HG03439 (cell line): ENCODE measurements around the gene RELT.

ENCODE experiments used
- ATAC-seq: cut with Tn5 transposase; IDR thresholded peaks from one replicate; pipeline ENCODE4 v1.9.1; 2021; ENCODE audit warnings: mild to moderate bottlenecking, moderate library complexity; ENCODE audit not compliant: unreplicated experiment

RELT gene

GRCh38 chr11:73372375-73372993, 3.7 kb upstream of the RELT start:
- ATAC-seq: no peak

- ATAC-seq: no peak
Measured at GRCh38 chr11:73374151-73374550, 2.0 kb upstream of the RELT start.

- no peak for ATAC-seq
Measured at GRCh38 chr11:73375830-73376159, 404 bp upstream of the RELT start.

DNA sequence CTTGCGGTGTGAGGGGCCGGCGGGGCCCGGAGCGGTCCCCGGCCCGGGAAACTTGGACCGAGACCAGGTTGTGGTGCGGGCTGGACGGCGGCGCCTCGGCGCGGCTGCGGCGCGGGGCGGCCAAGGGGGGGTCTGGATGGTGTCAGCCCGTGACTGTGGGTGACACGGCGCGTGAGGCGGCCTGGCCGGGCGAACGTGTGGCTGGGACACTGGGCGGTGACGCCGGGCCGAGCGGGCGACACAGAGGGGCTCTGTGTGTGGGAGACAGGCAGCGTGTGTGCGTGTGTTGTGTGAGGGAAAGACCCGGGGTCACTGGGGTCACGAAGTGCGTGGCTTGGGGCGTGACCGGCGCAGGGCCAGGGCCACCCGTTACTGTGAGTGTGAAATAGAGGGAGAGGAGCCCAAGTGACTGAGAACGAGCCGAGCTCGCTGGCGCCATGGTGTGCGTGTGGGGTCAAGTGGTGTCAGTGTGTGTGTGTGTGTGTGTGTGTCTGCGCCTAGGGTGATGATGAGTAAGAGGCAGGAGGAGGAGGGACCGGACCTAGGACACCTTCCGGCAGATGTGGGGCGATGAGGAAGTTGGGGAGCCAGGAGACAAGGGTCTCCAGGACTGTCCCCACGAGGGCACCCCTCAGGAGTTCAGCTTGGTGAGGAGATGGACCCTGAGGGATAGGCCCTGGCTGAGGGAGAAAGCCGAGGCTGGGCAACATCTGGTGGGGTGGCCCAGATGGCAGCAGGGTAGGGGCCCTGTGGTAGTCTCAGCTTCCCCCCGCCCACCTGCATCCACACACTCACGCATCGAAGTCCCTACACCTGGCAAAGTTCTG, 817 bp downstream of the RELT start:
- peak; percentile 4 for ATAC-seq

- no peak for ATAC-seq
Measured at GRCh38 chr11:73379189-73379880, 3.1 kb downstream of the RELT start.

GRCh38 chr11:73380331-73380730, 4.1 kb downstream of the RELT start:
- no peak for ATAC-seq

GRCh38 chr11:73380897-73381410, 4.8 kb downstream of the RELT start:
- ATAC-seq: no peak

- ATAC-seq: no peak
Measured at GRCh38 chr11:73381589-73381988, 5.4 kb downstream of the RELT start.

GRCh38 chr11:73382183-73382582, 6.0 kb downstream of the RELT start:
- ATAC-seq: no peak

GRCh38 chr11:73382747-73383146, 6.5 kb downstream of the RELT start:
- ATAC-seq: no peak

- ATAC-seq: no peak
Measured at GRCh38 chr11:73383249-73384124, 7.3 kb downstream of the RELT start.

DNA sequence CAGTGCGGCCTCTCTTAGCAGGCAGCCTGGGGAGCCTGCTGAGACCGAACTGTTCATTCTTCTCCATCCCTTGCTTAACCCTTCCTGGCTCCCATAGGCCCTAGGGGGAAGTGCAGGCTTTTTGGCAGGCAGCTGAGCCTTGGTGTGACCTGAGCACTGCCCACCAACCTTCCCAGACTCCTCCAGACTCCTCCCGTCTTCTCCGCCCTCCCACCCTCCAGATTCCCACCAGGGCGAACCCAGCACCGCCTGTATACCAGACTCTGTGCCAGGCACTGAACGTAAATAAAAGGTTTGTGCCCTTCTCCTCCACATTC, 7.9 kb downstream of the RELT start:
- no peak for ATAC-seq

- ATAC-seq: no peak
Measured at GRCh38 chr11:73384531-73384871, 8.3 kb downstream of the RELT start.

- peak; percentile 38 for ATAC-seq
Measured at GRCh38 chr11:73384872-73385689, 8.9 kb downstream of the RELT start.

DNA sequence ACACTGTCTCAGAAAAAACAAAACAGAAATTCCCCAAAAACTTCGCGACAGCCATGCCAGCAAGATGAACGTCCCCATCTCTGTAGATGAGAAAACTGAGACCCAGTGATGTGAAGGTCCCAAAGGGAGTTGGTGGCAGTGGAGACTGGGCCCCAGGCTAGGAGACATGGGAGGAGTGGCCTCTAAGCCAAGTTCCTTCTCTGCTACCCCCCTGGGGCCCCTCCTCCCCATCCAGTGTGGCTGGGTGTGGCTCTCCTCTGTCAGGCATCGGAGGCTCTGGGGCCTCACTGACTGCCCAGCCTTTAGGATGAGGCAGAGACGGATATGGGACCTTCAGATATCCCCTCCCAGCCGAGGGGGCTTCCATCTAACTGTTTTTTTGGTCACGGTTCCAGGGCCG, 9.8 kb downstream of the RELT start:
- no peak for ATAC-seq

DNA sequence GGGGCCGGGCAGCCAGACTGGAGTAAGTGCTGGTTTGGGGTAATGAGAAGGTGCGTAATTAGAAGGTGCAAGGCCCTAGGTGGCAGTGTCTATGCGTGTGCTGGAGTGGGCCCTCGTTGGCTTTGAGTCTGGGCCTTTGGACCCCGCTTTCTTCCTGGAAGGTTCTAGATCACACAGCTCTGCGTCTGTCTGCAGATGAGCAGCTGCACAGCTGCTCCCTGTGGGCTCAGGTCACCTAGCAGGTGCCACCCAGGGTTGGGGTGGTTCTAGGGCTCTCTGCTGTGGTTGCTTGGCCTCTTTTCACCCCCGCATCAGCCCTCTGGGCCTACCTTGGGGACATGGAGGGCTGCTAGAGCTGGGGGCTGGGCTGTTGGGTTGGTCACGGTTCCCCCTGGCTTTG, 10.3 kb downstream of the RELT start:
- ATAC-seq: no peak

DNA sequence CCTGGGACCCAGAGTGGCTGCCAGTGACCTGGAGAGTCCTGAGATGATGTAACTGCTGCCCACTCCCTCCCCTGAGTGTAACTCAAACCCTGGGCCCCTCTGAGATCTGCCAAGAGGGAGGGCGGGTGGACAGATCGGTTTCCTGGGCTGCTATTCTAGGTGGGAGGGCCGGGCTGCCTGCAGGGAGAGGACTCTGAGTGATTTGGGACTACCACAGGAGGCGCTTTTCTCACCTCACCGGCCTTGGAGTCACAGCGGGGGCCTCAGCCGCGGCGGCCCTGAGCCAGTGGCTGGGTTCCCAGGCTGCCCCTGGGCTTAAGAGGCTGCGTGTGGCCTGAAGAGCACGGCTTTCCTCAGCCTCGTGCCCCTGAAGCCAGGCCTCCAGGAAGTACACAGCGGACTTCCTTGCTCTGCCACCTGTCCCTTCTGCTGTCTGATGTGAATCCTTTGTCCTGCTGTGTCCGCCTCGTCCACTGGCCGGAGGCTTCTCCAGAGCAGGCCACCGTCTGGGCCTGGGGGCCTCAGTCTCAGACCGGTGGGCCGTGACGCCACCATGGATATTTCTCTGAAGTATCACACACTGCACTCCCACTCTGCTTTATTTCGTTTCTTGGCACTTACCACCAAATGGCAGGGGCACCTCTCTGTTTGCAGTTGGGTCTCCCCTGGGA, 11.5 kb downstream of the RELT start:
- ATAC-seq: no peak

GRCh38 chr11:73388265-73389133, 12.3 kb downstream of the RELT start:
- no peak for ATAC-seq

DNA sequence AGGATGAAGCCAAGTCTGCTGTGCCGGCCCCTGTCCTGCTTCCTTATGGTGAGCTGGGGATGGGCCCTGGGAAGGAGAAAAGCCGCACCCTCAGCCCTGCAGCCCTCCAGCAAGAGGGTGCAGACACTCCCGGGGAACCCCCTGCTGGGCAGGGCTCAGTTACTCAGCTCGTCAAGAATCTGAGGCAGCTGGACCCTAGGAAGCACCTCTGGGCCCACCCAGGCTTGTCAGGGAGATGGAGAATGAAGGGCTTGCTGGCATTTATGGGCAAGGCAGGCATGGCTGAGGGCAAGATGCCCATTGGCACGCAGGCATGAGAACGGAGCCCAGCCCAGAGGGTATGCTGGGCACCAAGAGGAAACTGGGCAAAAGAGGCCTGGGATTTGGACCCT, 12.9 kb downstream of the RELT start:
- no peak for ATAC-seq
